ENCODE measurements around the gene GIMAP1. TPM values are rescaled to one million over a fixed set of nuclear protein-coding genes. Genes with fewer than 3 reads are reported as not detected.

GIMAP1 gene
- total and polyA plus RNA-seq, 2 of the 8 experiments (the other 6 are each of a cell fraction or from before 2014, with no cell fraction given): not detected

DNA sequence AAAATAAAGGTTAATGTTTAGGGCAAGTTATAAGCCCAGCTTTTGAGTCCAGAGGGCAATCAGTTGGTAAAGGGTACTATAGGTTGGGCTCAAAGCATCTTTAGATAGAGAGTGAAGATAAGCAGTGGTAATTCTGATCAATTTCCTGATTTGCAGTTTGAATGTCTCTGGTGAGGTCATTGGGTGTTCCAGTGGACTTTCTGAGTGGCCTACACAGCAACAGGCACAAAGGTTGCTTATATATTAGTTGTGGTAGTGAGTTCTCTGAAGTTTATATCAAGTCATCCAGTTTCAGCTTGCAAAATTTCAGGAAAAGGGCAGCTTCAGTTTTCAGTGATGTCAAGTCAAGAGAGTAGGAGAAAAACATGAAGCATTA lies 49.9 kb downstream of the GIMAP1 start:
- Histone ChIP-seq H3K23me2 (ENCODE audit: low read depth, low read length) (no peaks in the 10 kb centered on the region), H3K79me1 (ENCODE audit: low read depth, low read length) (no peaks in the 10 kb centered on the region), H2BK15ac (ENCODE audit: low read length) (no peak overlapping the region), H3K23ac (ENCODE audit: insufficient read length) (no peak overlapping the region), H3K9ac (replicated peaks in 1 of 4; ENCODE audit: extremely low read depth in 1 of 4, low read depth in 3 of 4, low read length in 3 of 4) (no peak overlapping the region), H3K79me2 (ENCODE audit: control insufficient read depth in 1 of 2, insufficient read depth in 2 of 2, low read length in 2 of 2) (no peaks in the 10 kb centered on the region), H2AK5ac (ENCODE audit: low read depth, low read length) (no peak overlapping the region), H3K4ac (replicated peaks; ENCODE audit: insufficient read length, low read depth, low read length) (no peak overlapping the region), H4K20me1 (replicated peaks in 1 of 2; ENCODE audit: control insufficient read depth in 1 of 2, insufficient read depth in 2 of 2, low read length in 2 of 2) (no peaks in the 10 kb centered on the region), H3K4me1 (replicated peaks in 1 of 4; ENCODE audit: control insufficient read depth in 3 of 4, insufficient read depth in 4 of 4, low read length in 3 of 4) (no peaks in the 10 kb centered on the region; a peak in 1 of 7 replicates), H3K27ac (ENCODE audit: low read depth, low read length) (no peak overlapping the region), H3K4me3 (ENCODE audit: extremely low read depth in 1 of 4, insufficient read depth in 2 of 4, low read depth in 3 of 4, low read length in 4 of 4) (no peak overlapping the region), H3K36me3 (ENCODE audit: control insufficient read depth in 2 of 4, insufficient read depth in 4 of 4, low read length in 3 of 4) (no peaks in the 10 kb centered on the region), H4K91ac (replicated peaks; ENCODE audit: insufficient read length, low read length) (no peak overlapping the region), H3K18ac (ENCODE audit: extremely low read depth, low read length) (no peak overlapping the region), H2BK5ac (ENCODE audit: low read depth, low read length) (no peak overlapping the region), H4K8ac (ENCODE audit: extremely low read depth, insufficient read depth, low read length) (no peak overlapping the region), H4K5ac (ENCODE audit: insufficient read length, low read depth, low read length) (no peak overlapping the region), H2BK20ac (ENCODE audit: low read length) (no peak overlapping the region), H3K4me2 (ENCODE audit: insufficient read depth in 1 of 2, low read depth in 2 of 2, low read length in 2 of 2) (no peak overlapping the region), H3K9me3 (ENCODE audit: insufficient read depth in 2 of 2, low read depth in 1 of 2, low read length in 1 of 2) (no peaks in the 10 kb centered on the region), H3K27me3 (replicated peaks in 1 of 4; ENCODE audit: control insufficient read depth in 3 of 4, extremely low read depth in 1 of 4, insufficient read depth in 3 of 4, low read length in 3 of 4) (no peaks in the 10 kb centered on the region), H2AFZ (ENCODE audit: low read length) (no peak overlapping the region), H2BK120ac (replicated peaks; ENCODE audit: low read depth, low read length) (no peak overlapping the region), H3K14ac (ENCODE audit: insufficient read length) (no peak overlapping the region), H2BK12ac (ENCODE audit: low read depth, low read length) (no peak overlapping the region), H3K56ac (replicated peaks; ENCODE audit: insufficient read length, low read depth, low read length) (no peak overlapping the region)
- FAIRE-seq (no peak), DNase-seq (ENCODE audit: low read depth in 1 of 2, low spot score in 2 of 2) (no peak)
- ChIA-PET CTCF (ENCODE audit: partially characterized antibody) (interaction anchor here (1.1 to 1.5 kb wide), 3 partner anchors 11 to 317 kb away, joined by 3 to 5 read pairs (median 4); no protein-coding TSS in a partner anchor), POLR2A (ENCODE audit: partially characterized antibody) (no interaction called here)
- TF ChIP-seq ZNF274 (IDR thresholded peaks at IDR 0.05; ENCODE audit: borderline replicate concordance, extremely low read depth, low read length) (no peak), POLR2AphosphoS5 (IDR thresholded peaks at IDR 0.05; ENCODE audit: low read depth, low read length) (no peak), CTCF (IDR thresholded peaks at IDR 0.05; ENCODE audit: control extremely low read depth in 1 of 3, insufficient read depth in 1 of 3, low read depth in 1 of 3, low read length in 3 of 3) (no peak), SP2 (IDR thresholded peaks at IDR 0.05; ENCODE audit: low read length) (no peak), SUZ12 (IDR thresholded peaks at IDR 0.05; ENCODE audit: low read length) (no peak), SP1 (IDR thresholded peaks at IDR 0.05; ENCODE audit: low read depth, low read length) (no peak), SIN3A (conservative IDR thresholded peaks at IDR 0.05 in 1 of 2, IDR thresholded peaks at IDR 0.05 in 1 of 2; ENCODE audit: low read depth in 1 of 2, low read length in 2 of 2) (no peak), RXRA (IDR thresholded peaks at IDR 0.05; ENCODE audit: insufficient read depth, low read depth, low read length) (no peak), RNF2 (IDR thresholded peaks at IDR 0.05; ENCODE audit: borderline replicate concordance, low read depth, low read length, missing control alignments, poor library complexity, severe bottlenecking) (no peak), TEAD4 (IDR thresholded peaks at IDR 0.05; ENCODE audit: low read depth, low read length) (no peak), CHD2 (IDR thresholded peaks at IDR 0.05; ENCODE audit: low read length) (no peak)
- TF ChIP-seq, protein P1, sequence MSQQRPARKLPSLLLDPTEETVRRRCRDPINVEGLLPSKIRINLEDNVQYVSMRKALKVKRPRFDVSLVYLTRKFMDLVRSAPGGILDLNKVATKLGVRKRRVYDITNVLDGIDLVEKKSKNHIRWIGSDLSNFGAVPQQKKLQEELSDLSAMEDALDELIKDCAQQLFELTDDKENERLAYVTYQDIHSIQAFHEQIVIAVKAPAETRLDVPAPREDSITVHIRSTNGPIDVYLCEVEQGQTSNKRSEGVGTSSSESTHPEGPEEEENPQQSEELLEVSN (IDR thresholded peaks at IDR 0.05): no peak

Measured in H1 (cell line).